Pericardium fibroblast (primary cell): ENCODE data around the gene FKBP4. TPM values are rescaled to one million over a fixed set of nuclear protein-coding genes. Genes with fewer than 3 reads are reported as not detected.

Experiments used
- total RNA-seq: library from RNA; depleted of rRNA; stranded (reverse); fragments of >200 nt; gene quantifications from 2 replicates; pipeline ENCODE4 v1.2.3, GENCODE V29; 2015

The FKBP4 gene
- total RNA-seq, result 19.7 and 25.1 TPM in 2 replicates

GRCh38 chr12:2794736-2795289 lies at the start of gene FKBP4:
Gene FKBP4 (plus strand): TSS chr12:2794970. CDS start chr12:2795140, 170 bp downstream.

GRCh38 chr12:2812290-2813213 lies 17.8 kb downstream of the FKBP4 start, which contains the start of gene ITFG2:
Gene ITFG2 (plus strand): TSS chr12:2812668. CDS start chr12:2812761, 93 bp downstream.

GRCh38 chr12:2834581-2835491 lies 40.1 kb downstream of the FKBP4 start, which contains the start of gene NRIP2:
Gene NRIP2 (minus strand): TSS chr12:2835035. CDS start chr12:2834983, 52 bp downstream.

Other genes starting within 250 kb of the FKBP4 start
- gene ITFG2, start 17.7 kb downstream of the FKBP4 start, total RNA-seq, result 13.7 and 19.2 TPM in 2 replicates
- gene NRIP2, start 40.1 kb downstream of the FKBP4 start, total RNA-seq, result under 0.01 TPM in 1 of 2 replicates, not detected in the other
- not detected in 2 replicates for gene TEX52, start 62.1 kb downstream of the FKBP4 start, total RNA-seq
- 1.8 and 3.3 TPM in 2 replicates for gene FOXM1, start 82.2 kb downstream of the FKBP4 start, total RNA-seq
- 9.2 and 13.2 TPM in 2 replicates for gene RHNO1, start 82.3 kb downstream of the FKBP4 start, total RNA-seq
- 18.6 and 27.2 TPM in 2 replicates for gene TULP3, start 95.9 kb downstream of the FKBP4 start, total RNA-seq
- 23.9 and 24.0 TPM in 2 replicates for gene TEAD4, start 164.4 kb downstream of the FKBP4 start, total RNA-seq